GM19239 (cell line): ENCODE results near the gene ARTN.

Experiments
- DNase-seq: peaks from one replicate; pipeline ENCODE4 v3.0.0; 2011; ENCODE audit warnings: low spot score; ENCODE audit not compliant: insufficient read length
- FAIRE-seq: peaks from 2 replicates; lab custom pipeline; 2011; peaks lifted over from hg19 to GRCh38; lab: Jason Lieb, UNC

ARTN gene

GRCh38 chr1:43946236-43947060 lies 12.8 kb downstream of the ARTN start, which contains the start of gene IPO13:
TSS of gene IPO13 (plus strand) at chr1:43946950. CDS start at chr1:43947601, 651 bp downstream.
- FAIRE-seq = peak; percentile 96
- peak; percentile 98 for DNase-seq

- FAIRE-seq = no peak
- no peak for DNase-seq
Observed at GRCh38 chr1:43947061-43947873, 13.7 kb downstream of the ARTN start.

GRCh38 chr1:43947874-43948437 lies 14.4 kb downstream of the ARTN start:
- FAIRE-seq (no peak), DNase-seq (no peak)

GRCh38 chr1:43949678-43950077 lies 16.1 kb downstream of the ARTN start:
- no peak for FAIRE-seq
- no peak for DNase-seq

- no peak for DNase-seq
- FAIRE-seq = no peak
Observed at GRCh38 chr1:43951021-43951985, 17.7 kb downstream of the ARTN start.

DNA sequence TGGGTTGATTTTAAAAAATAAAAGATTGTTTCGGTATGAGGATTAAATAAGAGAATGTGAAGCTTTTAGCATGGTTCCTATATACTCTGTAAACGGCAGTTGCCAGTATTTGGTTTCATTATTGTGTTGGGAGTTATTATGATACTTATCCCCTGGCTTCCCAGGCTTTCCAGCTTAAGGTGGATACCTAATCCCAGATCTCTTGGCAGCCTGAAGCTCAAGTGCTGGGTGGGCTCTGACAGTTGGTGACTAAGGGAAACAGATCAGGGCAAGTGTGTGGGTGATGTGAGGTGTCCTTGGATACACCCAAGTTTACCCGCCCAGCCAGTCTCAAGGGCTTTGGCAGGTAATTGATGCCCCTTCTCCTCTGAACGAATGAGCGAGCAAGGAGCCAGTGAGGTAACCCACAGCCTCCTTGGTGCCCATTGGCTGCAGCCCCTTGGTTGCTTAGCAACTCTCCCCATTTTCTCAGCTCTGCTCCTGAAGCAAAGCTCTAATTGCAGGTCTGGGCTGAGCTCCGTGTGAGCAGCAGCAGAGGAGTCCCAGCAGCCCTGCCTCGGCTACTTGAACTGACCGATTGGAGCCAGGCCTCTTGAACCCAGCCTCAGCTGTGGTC lies 19.2 kb downstream of the ARTN start:
- DNase-seq (no peak), FAIRE-seq (no peak)

DNA sequence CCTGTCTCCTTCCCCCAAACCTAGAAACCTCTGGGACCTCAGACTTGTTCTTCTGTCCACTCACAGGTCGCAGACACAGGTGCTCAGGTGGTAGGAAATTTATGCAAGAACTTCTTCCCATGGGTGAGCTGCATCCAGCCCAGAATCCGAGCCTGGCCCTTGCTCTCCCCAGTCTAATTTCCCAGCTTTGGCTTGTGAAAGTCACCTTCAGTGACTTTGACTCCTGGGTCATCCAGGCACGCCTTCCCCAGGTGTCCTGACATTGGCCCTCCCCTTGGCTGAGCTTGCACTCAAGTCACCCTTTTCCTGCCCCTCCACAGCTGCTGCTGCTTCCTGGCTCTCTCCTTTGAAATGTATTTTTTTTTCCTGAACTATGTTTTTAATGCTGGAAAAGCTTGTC lies 19.8 kb downstream of the ARTN start:
- DNase-seq (no peak), FAIRE-seq (no peak)

DNA sequence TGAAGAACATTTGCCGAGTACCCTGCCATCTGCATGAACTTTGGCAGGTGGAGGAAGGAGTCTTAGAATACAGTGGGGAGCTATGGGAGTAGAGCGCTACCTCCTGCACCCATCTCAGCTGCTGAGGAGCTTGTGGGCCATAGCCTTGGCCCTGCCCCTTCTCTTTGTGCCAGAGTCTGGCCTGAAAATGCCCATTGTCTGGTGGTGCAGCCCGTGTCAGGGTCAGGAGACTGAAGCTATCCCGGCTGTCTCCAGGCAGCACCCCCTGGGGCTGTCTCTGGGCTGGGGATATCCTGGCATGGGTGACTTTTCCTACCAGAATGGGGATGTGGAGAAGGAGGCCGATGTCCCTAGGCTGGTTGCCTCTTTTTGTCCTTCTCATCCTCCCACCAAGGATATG lies 20.4 kb downstream of the ARTN start:
- DNase-seq = no peak
- FAIRE-seq = no peak

- no peak for DNase-seq
- FAIRE-seq = no peak
Observed at GRCh38 chr1:43956234-43956633, 22.6 kb downstream of the ARTN start.

DNA sequence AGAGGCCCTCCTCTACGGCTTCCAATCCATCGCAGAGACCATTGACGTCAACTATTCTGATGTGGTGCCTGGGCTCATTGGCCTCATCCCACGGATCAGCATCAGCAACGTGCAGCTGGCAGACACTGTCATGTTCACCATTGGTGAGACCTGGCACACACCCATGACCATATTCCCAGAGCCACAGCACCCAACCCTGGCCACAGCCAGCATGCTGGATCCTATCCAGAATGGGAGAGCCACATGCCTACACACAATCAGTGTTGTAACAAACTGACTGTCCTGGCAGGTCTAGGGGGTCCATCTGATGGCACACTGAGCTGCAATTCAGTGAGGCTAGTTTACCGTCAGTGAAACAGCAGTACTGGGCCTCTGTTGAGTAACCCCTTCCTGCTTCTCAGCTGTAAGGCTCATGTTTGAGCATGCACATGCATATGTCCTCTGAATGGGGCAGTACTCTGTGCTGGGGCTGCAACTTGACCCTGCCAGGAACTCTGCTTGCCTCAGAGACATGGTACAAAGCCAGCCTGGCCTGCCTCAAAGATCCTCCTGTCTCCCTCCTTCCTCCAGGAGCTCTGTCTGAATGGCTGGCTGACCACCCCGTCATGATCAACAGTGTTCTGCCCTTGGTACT lies 23.9 kb downstream of the ARTN start:
- FAIRE-seq = no peak
- DNase-seq = no peak

GRCh38 chr1:43958351-43959255 lies 25.0 kb downstream of the ARTN start:
- DNase-seq (no peak), FAIRE-seq (no peak)

GRCh38 chr1:43960798-43961197 lies 27.2 kb downstream of the ARTN start:
- FAIRE-seq (no peak), DNase-seq (no peak)

- DNase-seq (no peak), FAIRE-seq (no peak)
Observed at GRCh38 chr1:43961692-43962091, 28.1 kb downstream of the ARTN start.

DNA sequence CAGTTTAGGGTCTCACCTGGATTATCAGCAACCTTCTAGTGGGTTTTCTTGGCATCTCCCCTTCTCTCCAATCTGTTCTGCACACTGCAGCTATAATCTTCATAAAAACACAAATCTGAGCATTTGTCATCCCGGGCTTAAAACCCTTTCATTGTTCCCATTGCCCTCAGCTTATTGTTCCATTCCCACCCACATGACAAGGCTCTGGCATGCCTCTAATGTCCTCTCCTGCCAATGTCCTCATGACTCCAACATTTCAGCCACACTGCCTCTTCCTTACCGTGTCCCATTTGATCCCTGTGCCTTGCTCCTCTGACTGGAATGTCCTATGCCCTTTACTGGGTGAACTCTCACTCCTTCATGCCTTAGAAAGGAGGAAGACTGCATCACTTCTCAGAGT lies 28.7 kb downstream of the ARTN start:
- DNase-seq (no peak), FAIRE-seq (no peak)

- DNase-seq (no peak), FAIRE-seq (no peak)
Observed at GRCh38 chr1:43963006-43963405, 29.4 kb downstream of the ARTN start.

- FAIRE-seq = no peak
- DNase-seq = no peak
Observed at GRCh38 chr1:43963890-43964289, 30.3 kb downstream of the ARTN start.

DNA sequence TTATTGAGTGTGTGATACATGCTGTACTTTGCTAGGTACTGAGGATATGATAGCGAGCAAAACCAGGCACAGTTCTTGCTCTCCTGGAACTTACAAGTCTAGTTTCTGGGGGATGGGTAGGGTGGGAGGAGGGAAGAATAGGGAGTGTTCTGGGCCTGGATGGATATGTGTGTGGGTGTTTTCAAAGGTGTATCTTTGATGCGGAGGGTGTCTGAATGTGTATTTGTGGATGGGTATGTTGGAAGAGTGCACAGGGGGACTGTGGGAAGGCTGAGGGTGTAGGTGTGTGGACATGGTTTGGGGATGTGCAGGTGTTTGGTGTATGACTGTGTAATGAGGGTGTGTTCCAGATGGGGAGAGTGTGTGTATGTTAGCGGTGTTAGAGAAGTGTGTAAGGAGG lies 31.7 kb downstream of the ARTN start:
- FAIRE-seq (no peak), DNase-seq (no peak)

GRCh38 chr1:43968348-43968948 lies 34.8 kb downstream of the ARTN start:
- DNase-seq (no peak), FAIRE-seq (no peak)
